ENCODE data around the gene MIB1. TPM values are rescaled to one million over a fixed set of nuclear protein-coding genes. Genes with fewer than 3 reads are reported as not detected.
A peak's percentile ranks its signal among the peaks of the same experiment; 100 is the strongest.

MIB1 gene
- total RNA-seq, 2 experiments from 2014 or later, result 13.6 to 15.3 TPM

- no peak overlapping the region for H3K27ac ChIP-seq (ENCODE audit: low read depth in 1 of 2, low read length in 2 of 2)
- Mint-ChIP-seq H3K4me3 (peak overlapping the region; percentile 91), H3K36me3 (ENCODE audit: low read depth) (peaks cover 7% of the 10 kb centered on the region), H3K4me1 (ENCODE audit: low read depth) (peaks cover 58% of the 10 kb centered on the region), H3K27ac (peak overlapping the region; percentile 79), H3K9me3 (no peaks in the 10 kb centered on the region), H3K27me3 (no peaks in the 10 kb centered on the region)
- H3K4me3 ChIP-seq (ENCODE audit: low read length), result peak overlapping the region; percentile 94
- no peak for TF ChIP-seq CTCF (IDR thresholded peaks at IDR 0.05)
- no peaks in the 10 kb centered on the region for H3K9me3 ChIP-seq (ENCODE audit: control insufficient read depth in 1 of 2, insufficient read depth in 1 of 2, low read length in 2 of 2)
- H3K4me1 ChIP-seq (ENCODE audit: insufficient read depth, low read length), result peaks cover 30% of the 10 kb centered on the region
- ChIA-PET CTCF (interaction anchor here (0.7 to 2.1 kb wide), 4 partner anchors 35 to 273 kb away, joined by 3 to 11 read pairs (median 4); partner anchors contain the start of genes ABHD3 and ESCO1), POLR2A (interaction anchor here (0.6 to 4.3 kb wide), 5 partner anchors 38 to 143 kb away, joined by 3 to 86 read pairs (median 27); partner anchors contain the start of genes ABHD3, ESCO1 and SNRPD1)
- ATAC-seq (ENCODE audit: poor library complexity), result no peak
- intact Hi-C loops (cut with DNase I, micrococcal nuclease), result loop anchor here (5.0 to 10.0 kb wide), 3 partner anchors 58 to 140 kb away; partner anchors contain the start of genes ESCO1 (in 1 of the 2) and SNRPD1 (in 1 of the 2)
- peak in 1 of 14 experiments; percentile 9 for DNase-seq
- H3K36me3 ChIP-seq (ENCODE audit: insufficient read depth, low read length), result no peaks in the 10 kb centered on the region
- no peaks in the 10 kb centered on the region for H3K27me3 ChIP-seq (ENCODE audit: control insufficient read depth in 1 of 2, insufficient read depth in 2 of 2, low read length in 2 of 2)
These were observed 1.7 kb downstream of the MIB1 start for GRCh38 chr18:21742315-21742687.

GRCh38 chr18:21743166-21743832, 2.7 kb downstream of the MIB1 start:
- H3K36me3 Mint-ChIP-seq (ENCODE audit: low read depth), result peaks cover 7% of the 10 kb centered on the region
- H3K4me1 Mint-ChIP-seq (ENCODE audit: low read depth), result peaks cover 68% of the 10 kb centered on the region
- Histone ChIP-seq H3K4me3 (ENCODE audit: low read length) (peak overlapping the region; percentile 94), H3K27ac (ENCODE audit: low read depth in 1 of 2, low read length in 2 of 2) (peak overlapping the region in 1 of 2 donors; percentile 22), H3K27me3 (ENCODE audit: control insufficient read depth in 1 of 2, insufficient read depth in 2 of 2, low read length in 2 of 2) (no peaks in the 10 kb centered on the region), H3K9me3 (ENCODE audit: control insufficient read depth in 1 of 2, insufficient read depth in 1 of 2, low read length in 2 of 2) (no peaks in the 10 kb centered on the region), H3K36me3 (ENCODE audit: insufficient read depth, low read length) (no peaks in the 10 kb centered on the region), H3K4me1 (ENCODE audit: insufficient read depth, low read length) (peaks cover 31% of the 10 kb centered on the region)
- no peaks in the 10 kb centered on the region for H3K27me3 Mint-ChIP-seq
- no peaks in the 10 kb centered on the region for H3K9me3 Mint-ChIP-seq
- TF ChIP-seq CTCF (IDR thresholded peaks at IDR 0.05), result no peak
- DNase-seq (peak in 3 of 14 experiments; percentile 35 to 44 (median 43)), ATAC-seq (ENCODE audit: poor library complexity) (no peak)
- H3K4me3 Mint-ChIP-seq, result peak overlapping the region; percentile 91
- ChIA-PET CTCF (interaction anchor here (1.1 to 2.1 kb wide), 3 partner anchors 36 to 143 kb away, joined by 4 to 11 read pairs (median 4); partner anchors contain the start of genes ABHD3 and ESCO1), POLR2A (interaction anchor here (0.8 to 4.3 kb wide), 3 partner anchors 61 to 144 kb away, joined by 3 to 86 read pairs (median 3); partner anchors contain the start of gene ESCO1)
- H3K27ac Mint-ChIP-seq, result peak overlapping the region; percentile 79
- intact Hi-C loops (cut with DNase I, micrococcal nuclease), result loop anchor here (5.0 to 10.0 kb wide), 3 partner anchors 58 to 141 kb away; partner anchors contain the start of genes ESCO1 (in 1 of the 2) and SNRPD1 (in 1 of the 2)

GRCh38 chr18:21745231-21745630, 4.6 kb downstream of the MIB1 start:
- Histone ChIP-seq H3K4me3 (ENCODE audit: low read length) (no peak overlapping the region), H3K27ac (ENCODE audit: low read depth in 1 of 2, low read length in 2 of 2) (no peak overlapping the region), H3K36me3 (ENCODE audit: insufficient read depth, low read length) (no peaks in the 10 kb centered on the region), H3K4me1 (ENCODE audit: insufficient read depth, low read length) (peaks cover 29% of the 10 kb centered on the region), H3K27me3 (ENCODE audit: control insufficient read depth in 1 of 2, insufficient read depth in 2 of 2, low read length in 2 of 2) (no peaks in the 10 kb centered on the region), H3K9me3 (ENCODE audit: control insufficient read depth in 1 of 2, insufficient read depth in 1 of 2, low read length in 2 of 2) (no peaks in the 10 kb centered on the region)
- ChIA-PET CTCF (no interaction called here), POLR2A (interaction anchor here (1.4 kb wide), 1 partner anchor 41 kb away, joined by 3 read pairs; the partner anchor contains the start of gene ABHD3)
- peak overlapping the region; percentile 31 for H3K4me3 Mint-ChIP-seq
- ATAC-seq (ENCODE audit: poor library complexity) (no peak), DNase-seq (peak in 3 of 14 experiments; percentile 21 to 52 (median 38))
- no peaks in the 10 kb centered on the region for H3K27me3 Mint-ChIP-seq
- intact Hi-C loops (cut with DNase I, micrococcal nuclease), result loop anchor here in 1 of 2 experiments (10.0 kb wide), 1 partner anchor 60 kb away; no protein-coding TSS in a partner anchor
- peaks cover 65% of the 10 kb centered on the region for H3K4me1 Mint-ChIP-seq (ENCODE audit: low read depth)
- peaks cover 7% of the 10 kb centered on the region for H3K36me3 Mint-ChIP-seq (ENCODE audit: low read depth)
- no peaks in the 10 kb centered on the region for H3K9me3 Mint-ChIP-seq
- TF ChIP-seq CTCF (IDR thresholded peaks at IDR 0.05), result no peak
- peak overlapping the region; percentile 8 for H3K27ac Mint-ChIP-seq
